ENCODE measurements around the gene ACAT1. TPM values are rescaled to one million over a fixed set of nuclear protein-coding genes. Genes with fewer than 3 reads are reported as not detected.

The ACAT1 gene
- polyA plus RNA-seq, 1 of the 3 experiments (the other 2 are of a cell fraction) = 78.8 TPM

DNA sequence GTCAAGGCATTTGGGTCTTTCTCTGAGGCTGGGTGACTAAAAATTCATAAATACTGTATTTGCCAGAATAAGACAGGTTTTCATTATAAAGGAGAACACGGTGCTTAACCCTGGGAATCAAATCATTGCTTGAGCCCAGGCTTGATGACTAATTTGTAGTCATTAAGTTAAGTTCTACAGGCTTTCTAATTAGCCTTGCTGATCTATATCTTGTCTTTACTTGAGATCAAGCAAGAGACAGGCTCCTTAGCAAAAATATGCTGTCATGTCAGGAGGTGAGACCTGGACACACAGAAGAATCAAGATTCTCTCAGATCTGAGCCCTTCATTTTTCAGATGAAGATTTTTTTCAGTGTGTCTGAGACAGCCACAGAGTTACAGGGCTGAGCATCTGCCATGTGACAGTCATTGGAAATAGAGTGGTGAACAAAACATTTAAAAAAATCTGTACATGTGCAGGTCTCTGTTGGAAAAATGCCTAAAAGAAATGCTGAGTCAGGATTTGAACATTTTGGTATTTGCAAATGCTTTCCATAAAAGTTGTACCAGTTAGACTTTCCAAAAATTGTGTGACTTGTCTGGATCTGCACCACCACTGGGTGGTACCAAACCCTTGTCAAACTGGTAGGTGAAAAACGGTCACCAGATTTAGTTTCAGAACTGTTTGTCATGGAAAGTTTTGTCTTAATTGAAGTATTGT is 14.6 kb downstream of the ACAT1 start:
- ChIA-PET POLR2A (no interaction called here), CTCF (no interaction called here)
- Histone ChIP-seq H3K4me3 (ENCODE audit: low read depth in 2 of 2, low read length in 1 of 2) (no peak overlapping the region), H3K27ac (ENCODE audit: low read depth in 2 of 2, low read length in 1 of 2) (peak overlapping the region in 1 of 2 experiments; percentile 31; a peak in 1 of 4 replicates), H3K79me2 (ENCODE audit: insufficient read depth) (no peaks in the 10 kb centered on the region), H3K4me1 (ENCODE audit: control insufficient read depth in 1 of 2, insufficient read depth in 2 of 2, low read depth in 1 of 2, low read length in 1 of 2) (no peaks in the 10 kb centered on the region; a peak in 1 of 4 replicates), H4K20me1 (ENCODE audit: insufficient read depth) (no peaks in the 10 kb centered on the region), H2AFZ (ENCODE audit: low read depth) (no peak overlapping the region), H3K9me2 (no peaks in the 10 kb centered on the region), H3F3A (replicated peaks; ENCODE audit: insufficient read depth) (peaks cover 4% of the 10 kb centered on the region), H3K4me2 (no peak overlapping the region), H3K9me3 (no peaks in the 10 kb centered on the region), H3K27me3 (ENCODE audit: insufficient read depth) (no peaks in the 10 kb centered on the region), H3K9ac (no peak overlapping the region), H3K36me3 (replicated peaks in 1 of 2; ENCODE audit: control insufficient read depth in 1 of 2, insufficient read depth in 2 of 2, low read length in 1 of 2) (peaks cover 21 to 30% of the 10 kb centered on the region in 2 experiments)
- TF ChIP-seq RFX5 (IDR thresholded peaks at IDR 0.05; ENCODE audit: low read length) (no peak), NRF1 (IDR thresholded peaks at IDR 0.05; ENCODE audit: low read depth, low read length) (no peak), MEF2A (IDR thresholded peaks at IDR 0.05; ENCODE audit: borderline replicate concordance, low read depth) (no peak), POLR2AphosphoS5 (IDR thresholded peaks at IDR 0.05; ENCODE audit: low read depth, low read length) (no peak), FOXM1 (IDR thresholded peaks at IDR 0.05; ENCODE audit: low read depth) (no peak), FOXJ3 (CRISPR knock-in tag; IDR thresholded peaks at IDR 0.05) (no peak), FOSL2 (IDR thresholded peaks at IDR 0.05; ENCODE audit: borderline replicate concordance, low read depth) (no peak), RAD21 (IDR thresholded peaks at IDR 0.05; ENCODE audit: low read length) (peak; percentile 20; the same call in 1 of the 2 replicates)
- TF ChIP-seq, protein P1, sequence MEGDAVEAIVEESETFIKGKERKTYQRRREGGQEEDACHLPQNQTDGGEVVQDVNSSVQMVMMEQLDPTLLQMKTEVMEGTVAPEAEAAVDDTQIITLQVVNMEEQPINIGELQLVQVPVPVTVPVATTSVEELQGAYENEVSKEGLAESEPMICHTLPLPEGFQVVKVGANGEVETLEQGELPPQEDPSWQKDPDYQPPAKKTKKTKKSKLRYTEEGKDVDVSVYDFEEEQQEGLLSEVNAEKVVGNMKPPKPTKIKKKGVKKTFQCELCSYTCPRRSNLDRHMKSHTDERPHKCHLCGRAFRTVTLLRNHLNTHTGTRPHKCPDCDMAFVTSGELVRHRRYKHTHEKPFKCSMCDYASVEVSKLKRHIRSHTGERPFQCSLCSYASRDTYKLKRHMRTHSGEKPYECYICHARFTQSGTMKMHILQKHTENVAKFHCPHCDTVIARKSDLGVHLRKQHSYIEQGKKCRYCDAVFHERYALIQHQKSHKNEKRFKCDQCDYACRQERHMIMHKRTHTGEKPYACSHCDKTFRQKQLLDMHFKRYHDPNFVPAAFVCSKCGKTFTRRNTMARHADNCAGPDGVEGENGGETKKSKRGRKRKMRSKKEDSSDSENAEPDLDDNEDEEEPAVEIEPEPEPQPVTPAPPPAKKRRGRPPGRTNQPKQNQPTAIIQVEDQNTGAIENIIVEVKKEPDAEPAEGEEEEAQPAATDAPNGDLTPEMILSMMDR (IDR thresholded peaks at IDR 0.05) = peak; percentile 43; the same call in 1 of the 2 replicates
- TF ChIP-seq, protein P2, sequence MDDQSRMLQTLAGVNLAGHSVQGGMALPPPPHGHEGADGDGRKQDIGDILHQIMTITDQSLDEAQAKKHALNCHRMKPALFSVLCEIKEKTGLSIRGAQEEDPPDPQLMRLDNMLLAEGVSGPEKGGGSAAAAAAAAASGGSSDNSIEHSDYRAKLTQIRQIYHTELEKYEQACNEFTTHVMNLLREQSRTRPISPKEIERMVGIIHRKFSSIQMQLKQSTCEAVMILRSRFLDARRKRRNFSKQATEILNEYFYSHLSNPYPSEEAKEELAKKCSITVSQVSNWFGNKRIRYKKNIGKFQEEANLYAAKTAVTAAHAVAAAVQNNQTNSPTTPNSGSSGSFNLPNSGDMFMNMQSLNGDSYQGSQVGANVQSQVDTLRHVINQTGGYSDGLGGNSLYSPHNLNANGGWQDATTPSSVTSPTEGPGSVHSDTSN (IDR thresholded peaks at IDR 0.05) = no peak
- WGBS (ENCODE audit: low lambda C conversion rate) = 53% methylated on average over 2 of the region's 2 CpGs
- no peak for DNase-seq

DNA sequence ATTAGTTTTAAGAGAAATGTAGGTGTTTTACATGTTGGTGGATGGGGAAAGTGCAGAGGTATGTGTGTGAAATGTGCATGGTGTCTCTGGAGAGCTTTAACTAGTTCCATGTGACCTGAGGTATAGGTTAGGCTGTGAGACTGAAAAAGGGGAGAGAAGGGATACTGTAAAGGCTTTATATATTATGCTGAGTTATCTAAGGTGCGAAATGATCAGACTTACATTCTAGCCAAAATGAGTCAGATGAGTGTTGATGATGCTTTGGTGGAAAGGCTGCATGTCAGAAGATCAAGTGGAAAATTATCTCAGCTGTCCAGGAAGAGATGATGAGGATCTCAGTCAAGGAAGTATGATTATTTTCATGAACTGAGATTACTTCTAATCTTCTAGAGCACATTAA is 15.8 kb downstream of the ACAT1 start:
- Histone ChIP-seq H3K4me3 (ENCODE audit: low read depth in 2 of 2, low read length in 1 of 2) (no peak overlapping the region), H3K27ac (ENCODE audit: low read depth in 2 of 2, low read length in 1 of 2) (no peak overlapping the region), H3K9ac (no peak overlapping the region), H3K36me3 (replicated peaks in 1 of 2; ENCODE audit: control insufficient read depth in 1 of 2, insufficient read depth in 2 of 2, low read length in 1 of 2) (peaks cover 29 to 38% of the 10 kb centered on the region in 2 experiments), H3K9me3 (no peaks in the 10 kb centered on the region), H2AFZ (ENCODE audit: low read depth) (no peak overlapping the region), H3K4me2 (no peak overlapping the region), H3K27me3 (ENCODE audit: insufficient read depth) (no peaks in the 10 kb centered on the region), H3K9me2 (no peaks in the 10 kb centered on the region), H4K20me1 (ENCODE audit: insufficient read depth) (no peaks in the 10 kb centered on the region), H3K4me1 (ENCODE audit: control insufficient read depth in 1 of 2, insufficient read depth in 2 of 2, low read depth in 1 of 2, low read length in 1 of 2) (no peaks in the 10 kb centered on the region; a peak in 1 of 4 replicates), H3F3A (replicated peaks; ENCODE audit: insufficient read depth) (peaks cover 7% of the 10 kb centered on the region), H3K79me2 (ENCODE audit: insufficient read depth) (no peaks in the 10 kb centered on the region)
- no peak for DNase-seq
- WGBS (ENCODE audit: low lambda C conversion rate) = 100% methylated on average over 1 of the region's 1 CpG
- ChIA-PET CTCF (no interaction called here), POLR2A (no interaction called here)
- no peak for TF ChIP-seq FOSL2 (IDR thresholded peaks at IDR 0.05; ENCODE audit: borderline replicate concordance, low read depth)
- no peak for TF ChIP-seq EP300 (IDR thresholded peaks at IDR 0.05; ENCODE audit: borderline replicate concordance in 1 of 2, low read depth in 1 of 2, low read length in 1 of 2)
- TF ChIP-seq, protein P3, sequence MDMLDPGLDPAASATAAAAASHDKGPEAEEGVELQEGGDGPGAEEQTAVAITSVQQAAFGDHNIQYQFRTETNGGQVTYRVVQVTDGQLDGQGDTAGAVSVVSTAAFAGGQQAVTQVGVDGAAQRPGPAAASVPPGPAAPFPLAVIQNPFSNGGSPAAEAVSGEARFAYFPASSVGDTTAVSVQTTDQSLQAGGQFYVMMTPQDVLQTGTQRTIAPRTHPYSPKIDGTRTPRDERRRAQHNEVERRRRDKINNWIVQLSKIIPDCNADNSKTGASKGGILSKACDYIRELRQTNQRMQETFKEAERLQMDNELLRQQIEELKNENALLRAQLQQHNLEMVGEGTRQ (IDR thresholded peaks at IDR 0.05; ENCODE audit: borderline replicate concordance, low read depth, low read length) = no peak
- no peak for TF ChIP-seq EZH2phosphoT487 (IDR thresholded peaks at IDR 0.05; ENCODE audit: borderline replicate concordance, low read depth)
- TF ChIP-seq TCF12 (IDR thresholded peaks at IDR 0.05) = no peak
- TF ChIP-seq, protein P1 (IDR thresholded peaks at IDR 0.05) = no peak
- no peak for TF ChIP-seq FOXJ3 (CRISPR knock-in tag; IDR thresholded peaks at IDR 0.05)
- no peak for TF ChIP-seq YY1 (IDR thresholded peaks at IDR 0.05; ENCODE audit: low read depth)
- no peak for TF ChIP-seq JUND (IDR thresholded peaks at IDR 0.05)
- TF ChIP-seq MAX (IDR thresholded peaks at IDR 0.05; ENCODE audit: low read depth) = no peak
- TF ChIP-seq USF1 (IDR thresholded peaks at IDR 0.05; ENCODE audit: borderline replicate concordance, low read depth) = no peak
- no peak for TF ChIP-seq FOXM1 (IDR thresholded peaks at IDR 0.05; ENCODE audit: low read depth)
- TF ChIP-seq MXI1 (IDR thresholded peaks at IDR 0.05; ENCODE audit: low read depth, low read length) = no peak
- TF ChIP-seq POLR2AphosphoS5 (IDR thresholded peaks at IDR 0.05; ENCODE audit: low read depth, low read length) = no peak
